Effector memory CD4-positive, alpha-beta T cell (primary cell): ENCODE results near the gene PPP1R17.

Experiments used
- DNase-seq, 3 donors: peaks; one replicate each; pipeline ENCODE4 v3.0.0-alpha.2; 2020
- H3K27ac ChIP-seq: 2 replicates; pipeline ENCODE4 v1.7.0; 2013; ENCODE audit warnings: mild to moderate bottlenecking, low read length, moderate library complexity; ENCODE audit not compliant: insufficient read depth, poor library complexity, severe bottlenecking
- H3K27me3 ChIP-seq: replicated peaks from 2 replicates; pipeline ENCODE4 v1.7.0; 2013; ENCODE audit warnings: mild to moderate bottlenecking, low read length; ENCODE audit not compliant: insufficient read depth, control insufficient read depth, poor library complexity, severe bottlenecking
- H3K36me3 ChIP-seq: 2 replicates; pipeline ENCODE4 v1.7.0; 2013; ENCODE audit warnings: mild to moderate bottlenecking, low read length, moderate library complexity; ENCODE audit not compliant: control insufficient read depth, insufficient read depth
- H3K4me1 ChIP-seq: 2 replicates; pipeline ENCODE4 v1.7.0; 2013; ENCODE audit warnings: low read length, mild to moderate bottlenecking; ENCODE audit not compliant: control insufficient read depth, insufficient read depth, poor library complexity, severe bottlenecking
- H3K4me3 ChIP-seq: 2 replicates; pipeline ENCODE4 v1.7.0; 2013; ENCODE audit warnings: low read length, low read depth, mild to moderate bottlenecking; ENCODE audit not compliant: insufficient read depth, poor library complexity, severe bottlenecking
- H3K9me3 ChIP-seq: 2 replicates; pipeline ENCODE4 v1.7.0; 2013; ENCODE audit warnings: mild to moderate bottlenecking, low read length, moderate library complexity; ENCODE audit not compliant: control insufficient read depth

Gene PPP1R17

GRCh38 chr7:31664890-31665289 lies 22.1 kb upstream of the PPP1R17 start:
- no peaks in the 10 kb centered on the region for H3K9me3 ChIP-seq
- no peaks in the 10 kb centered on the region for H3K36me3 ChIP-seq
- no peaks in the 10 kb centered on the region for H3K27me3 ChIP-seq
- no peaks in the 10 kb centered on the region for H3K4me1 ChIP-seq
- H3K4me3 ChIP-seq = no peak overlapping the region
- no peak overlapping the region for H3K27ac ChIP-seq
- no peak for DNase-seq

DNA sequence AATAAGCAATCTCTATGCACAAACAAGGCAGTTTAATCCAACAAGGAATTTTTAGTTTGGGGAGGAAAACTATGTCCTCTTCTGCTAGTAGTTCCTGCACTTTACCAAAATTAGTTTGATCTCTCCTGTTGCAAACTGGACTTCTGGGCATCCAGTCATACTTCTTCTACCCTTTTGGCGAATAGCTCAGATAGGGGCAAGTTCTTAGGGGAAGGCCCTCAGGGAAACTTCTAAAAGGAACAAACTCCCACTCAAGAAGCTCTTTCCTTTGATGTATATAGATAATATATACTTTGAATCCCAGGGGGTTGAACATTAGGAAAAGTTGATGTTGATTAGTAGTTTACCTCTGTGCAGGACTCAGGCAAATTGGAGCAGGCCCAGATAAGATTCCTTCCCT lies 21.5 kb upstream of the PPP1R17 start:
- Histone ChIP-seq H3K4me3 (no peak overlapping the region), H3K36me3 (no peaks in the 10 kb centered on the region), H3K9me3 (no peaks in the 10 kb centered on the region), H3K4me1 (no peaks in the 10 kb centered on the region), H3K27me3 (no peaks in the 10 kb centered on the region), H3K27ac (no peak overlapping the region)
- no peak for DNase-seq

- no peak for DNase-seq
- Histone ChIP-seq H3K27me3 (no peaks in the 10 kb centered on the region), H3K9me3 (no peaks in the 10 kb centered on the region), H3K4me1 (no peaks in the 10 kb centered on the region), H3K4me3 (no peak overlapping the region), H3K36me3 (no peaks in the 10 kb centered on the region), H3K27ac (no peak overlapping the region)
Observed at GRCh38 chr7:31669461-31669860, 17.6 kb upstream of the PPP1R17 start.

- H3K27me3 ChIP-seq = no peaks in the 10 kb centered on the region
- H3K4me1 ChIP-seq = no peaks in the 10 kb centered on the region
- H3K4me3 ChIP-seq = no peak overlapping the region
- H3K36me3 ChIP-seq = no peaks in the 10 kb centered on the region
- H3K27ac ChIP-seq = no peak overlapping the region
- no peak for DNase-seq
- no peaks in the 10 kb centered on the region for H3K9me3 ChIP-seq
Observed at GRCh38 chr7:31679574-31680305, 7.3 kb upstream of the PPP1R17 start.

DNA sequence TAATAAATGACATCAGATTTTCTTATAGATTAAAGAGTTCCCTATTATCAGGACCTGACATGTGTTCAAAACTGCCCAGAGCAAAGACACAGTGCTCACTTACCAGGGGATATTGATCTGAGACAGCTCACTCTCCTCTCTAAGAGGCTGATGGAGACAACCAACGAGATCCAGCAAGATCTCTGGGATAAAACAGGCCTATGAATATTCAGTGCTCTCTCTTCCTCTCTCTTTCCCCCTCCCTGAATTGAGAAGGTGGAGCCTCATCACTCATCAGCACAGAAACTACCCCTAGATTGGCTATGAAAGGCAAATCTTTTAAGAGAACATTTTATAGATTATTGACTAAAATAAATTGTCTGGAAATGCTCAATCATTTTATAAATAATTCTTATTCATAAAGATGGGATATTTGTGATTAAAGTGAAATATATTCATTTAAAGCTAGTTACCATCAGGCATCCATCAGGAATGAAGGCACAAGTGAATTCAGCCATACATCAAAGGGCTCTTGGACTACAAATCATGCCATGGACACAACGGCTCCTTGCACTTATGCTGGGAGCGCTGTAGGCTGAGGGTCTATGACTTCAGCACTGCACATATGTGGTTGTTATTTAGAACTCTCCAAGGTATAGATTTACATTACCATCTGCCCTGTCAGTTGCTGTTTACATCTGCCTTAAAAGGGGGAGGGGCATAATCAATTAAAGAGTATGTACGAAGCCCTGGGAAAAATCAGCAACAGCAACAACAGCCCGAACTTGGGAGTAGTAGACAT lies 3.4 kb upstream of the PPP1R17 start:
- Histone ChIP-seq H3K4me1 (no peaks in the 10 kb centered on the region), H3K27ac (no peak overlapping the region), H3K27me3 (no peaks in the 10 kb centered on the region), H3K36me3 (no peaks in the 10 kb centered on the region), H3K4me3 (no peak overlapping the region), H3K9me3 (no peaks in the 10 kb centered on the region)
- DNase-seq = no peak

GRCh38 chr7:31688372-31688771 lies 1.4 kb downstream of the PPP1R17 start:
- Histone ChIP-seq H3K36me3 (no peaks in the 10 kb centered on the region), H3K27ac (no peak overlapping the region), H3K9me3 (no peaks in the 10 kb centered on the region), H3K27me3 (no peaks in the 10 kb centered on the region), H3K4me3 (no peak overlapping the region), H3K4me1 (no peaks in the 10 kb centered on the region)
- DNase-seq = no peak

DNA sequence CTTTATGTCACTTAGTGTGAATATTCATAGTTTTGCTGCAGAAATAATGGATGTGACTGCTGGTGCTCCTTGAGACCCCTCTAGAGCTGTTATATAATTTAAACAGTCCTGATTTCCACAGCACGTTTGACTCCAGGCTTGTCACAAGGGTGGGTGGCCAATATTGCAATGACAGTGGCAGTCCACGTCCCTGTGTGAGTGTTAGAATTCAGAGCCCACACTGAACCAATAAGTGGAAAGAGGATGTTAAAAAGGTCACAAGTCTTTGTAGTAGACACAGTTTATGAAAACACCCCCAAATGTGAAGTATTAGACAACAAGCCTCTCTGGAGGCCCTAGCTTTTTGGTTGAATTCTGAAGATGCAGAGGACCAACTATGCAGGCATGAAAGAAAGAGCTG lies 2.0 kb downstream of the PPP1R17 start:
- Histone ChIP-seq H3K27ac (no peak overlapping the region), H3K27me3 (no peaks in the 10 kb centered on the region), H3K36me3 (no peaks in the 10 kb centered on the region), H3K4me1 (no peaks in the 10 kb centered on the region), H3K4me3 (no peak overlapping the region), H3K9me3 (no peaks in the 10 kb centered on the region)
- DNase-seq = no peak

DNA sequence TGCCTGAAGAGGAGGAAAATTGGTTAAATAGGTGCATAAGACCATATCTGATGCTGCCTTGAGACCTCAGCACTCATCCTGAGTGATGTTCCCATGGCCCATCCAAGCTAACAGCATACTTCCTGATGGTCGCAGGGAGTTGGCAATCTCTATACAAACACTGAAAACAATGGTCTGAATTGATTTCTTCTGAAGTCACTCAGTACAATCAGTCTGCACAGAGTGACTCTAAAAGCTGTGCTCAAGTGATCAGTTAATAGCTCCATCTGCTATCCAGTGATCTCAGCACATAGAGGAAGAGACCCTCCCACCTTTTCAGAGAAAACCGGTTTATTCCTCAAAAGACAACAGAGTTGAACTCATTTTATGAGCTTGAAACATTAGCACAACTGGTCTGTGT lies 3.9 kb downstream of the PPP1R17 start:
- Histone ChIP-seq H3K27ac (no peak overlapping the region), H3K4me1 (no peaks in the 10 kb centered on the region), H3K27me3 (no peaks in the 10 kb centered on the region), H3K9me3 (no peaks in the 10 kb centered on the region), H3K4me3 (no peak overlapping the region), H3K36me3 (no peaks in the 10 kb centered on the region)
- DNase-seq = no peak

DNA sequence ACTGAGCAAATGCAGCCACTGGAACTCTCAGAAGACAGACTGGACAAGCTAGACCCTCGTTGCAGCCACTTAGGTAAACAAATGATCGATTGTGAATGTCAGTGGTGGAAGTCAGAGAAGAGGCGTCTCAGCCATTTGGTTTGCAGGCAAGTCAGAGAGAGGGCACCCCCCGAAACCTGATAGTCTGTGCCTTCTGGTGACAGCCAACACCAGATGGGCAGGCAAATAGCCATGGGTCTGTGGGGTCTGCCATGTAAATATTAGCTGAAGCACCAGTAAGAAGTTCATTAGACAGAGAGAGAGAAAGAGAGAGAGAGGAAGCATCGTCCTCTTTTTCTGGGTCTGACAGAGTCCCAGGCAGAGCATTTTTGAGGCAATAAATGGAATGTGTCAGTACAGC lies 5.4 kb downstream of the PPP1R17 start:
- H3K36me3 ChIP-seq = no peaks in the 10 kb centered on the region
- no peaks in the 10 kb centered on the region for H3K4me1 ChIP-seq
- no peak overlapping the region for H3K4me3 ChIP-seq
- H3K27me3 ChIP-seq = no peaks in the 10 kb centered on the region
- no peak overlapping the region for H3K27ac ChIP-seq
- H3K9me3 ChIP-seq = no peaks in the 10 kb centered on the region
- DNase-seq = no peak

GRCh38 chr7:31692871-31693270 lies 5.9 kb downstream of the PPP1R17 start:
- Histone ChIP-seq H3K27ac (no peak overlapping the region), H3K4me1 (no peaks in the 10 kb centered on the region), H3K27me3 (no peaks in the 10 kb centered on the region), H3K36me3 (no peaks in the 10 kb centered on the region), H3K9me3 (no peaks in the 10 kb centered on the region), H3K4me3 (no peak overlapping the region)
- DNase-seq = no peak
